Measurements from ENCODE around the gene NDST1. TPM values are rescaled to one million over a fixed set of nuclear protein-coding genes. Genes with fewer than 3 reads are reported as not detected.

The NDST1 gene
- total RNA-seq, 1 experiment from 2014 or later = 69.9 TPM

- DNase-seq (ENCODE audit: low spot score) (no peak), ATAC-seq (no peak)
- TF ChIP-seq, protein P1, sequence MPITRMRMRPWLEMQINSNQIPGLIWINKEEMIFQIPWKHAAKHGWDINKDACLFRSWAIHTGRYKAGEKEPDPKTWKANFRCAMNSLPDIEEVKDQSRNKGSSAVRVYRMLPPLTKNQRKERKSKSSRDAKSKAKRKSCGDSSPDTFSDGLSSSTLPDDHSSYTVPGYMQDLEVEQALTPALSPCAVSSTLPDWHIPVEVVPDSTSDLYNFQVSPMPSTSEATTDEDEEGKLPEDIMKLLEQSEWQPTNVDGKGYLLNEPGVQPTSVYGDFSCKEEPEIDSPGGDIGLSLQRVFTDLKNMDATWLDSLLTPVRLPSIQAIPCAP (CRISPR knock-in tag; IDR thresholded peaks at IDR 0.05) = no peak
- TF ChIP-seq JUN (CRISPR knock-in tag; IDR thresholded peaks at IDR 0.05) (no peak), ZNF423 (CRISPR knock-in tag; IDR thresholded peaks at IDR 0.05) (no peak), GRHL2 (CRISPR knock-in tag; IDR thresholded peaks at IDR 0.05; ENCODE audit: insufficient replicate concordance, severe bottlenecking) (no peak)
- TF ChIP-seq, protein P2, sequence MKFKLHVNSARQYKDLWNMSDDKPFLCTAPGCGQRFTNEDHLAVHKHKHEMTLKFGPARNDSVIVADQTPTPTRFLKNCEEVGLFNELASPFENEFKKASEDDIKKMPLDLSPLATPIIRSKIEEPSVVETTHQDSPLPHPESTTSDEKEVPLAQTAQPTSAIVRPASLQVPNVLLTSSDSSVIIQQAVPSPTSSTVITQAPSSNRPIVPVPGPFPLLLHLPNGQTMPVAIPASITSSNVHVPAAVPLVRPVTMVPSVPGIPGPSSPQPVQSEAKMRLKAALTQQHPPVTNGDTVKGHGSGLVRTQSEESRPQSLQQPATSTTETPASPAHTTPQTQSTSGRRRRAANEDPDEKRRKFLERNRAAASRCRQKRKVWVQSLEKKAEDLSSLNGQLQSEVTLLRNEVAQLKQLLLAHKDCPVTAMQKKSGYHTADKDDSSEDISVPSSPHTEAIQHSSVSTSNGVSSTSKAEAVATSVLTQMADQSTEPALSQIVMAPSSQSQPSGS (CRISPR knock-in tag; IDR thresholded peaks at IDR 0.05; ENCODE audit: borderline replicate concordance, low read depth) = no peak
- Mint-ChIP-seq H3K4me1 (no peaks in the 10 kb centered on the region), H3K27ac (no peak overlapping the region), H3K36me3 (peaks cover 44% of the 10 kb centered on the region), H3K27me3 (ENCODE audit: low read depth) (no peaks in the 10 kb centered on the region), H3K9me3 (no peaks in the 10 kb centered on the region), H3K4me3 (no peak overlapping the region)
- POLR2A ChIA-PET = no interaction called here
- CTCF ChIA-PET = interaction anchor here (1.7 kb wide), 1 partner anchor 10 kb away, joined by 5 read pairs; no protein-coding TSS in a partner anchor
Observed at GRCh38 chr5:150549735-150550134, 41.8 kb downstream of the NDST1 start.

DNA sequence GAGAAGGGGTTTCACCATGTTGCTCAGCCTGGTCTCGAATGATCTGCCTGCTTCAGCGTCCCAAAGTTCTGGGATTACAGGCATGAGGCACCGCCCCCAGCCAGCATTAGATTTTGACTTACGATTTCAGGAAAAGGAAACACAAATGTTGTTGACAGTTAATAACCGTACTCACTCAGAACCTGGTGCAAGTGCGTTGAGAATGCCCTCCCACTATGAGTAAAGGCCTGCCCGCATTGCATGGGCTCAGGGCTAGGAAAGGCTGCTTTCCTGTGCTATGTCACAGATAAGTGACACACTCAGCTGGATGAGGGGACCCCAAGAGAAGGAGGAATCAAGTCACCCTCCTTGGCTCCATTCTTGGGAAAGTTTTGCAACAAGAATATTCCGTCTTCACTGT, 42.4 kb downstream of the NDST1 start:
- POLR2A ChIA-PET = no interaction called here
- DNase-seq (ENCODE audit: low spot score) = no peak
- Mint-ChIP-seq H3K9me3 (no peaks in the 10 kb centered on the region), H3K27me3 (ENCODE audit: low read depth) (no peaks in the 10 kb centered on the region), H3K36me3 (peaks cover 41% of the 10 kb centered on the region), H3K4me1 (no peaks in the 10 kb centered on the region), H3K4me3 (no peak overlapping the region), H3K27ac (no peak overlapping the region)
- ATAC-seq = no peak
- CTCF ChIA-PET = interaction anchor here (1.7 kb wide), 1 partner anchor 10 kb away, joined by 5 read pairs; no protein-coding TSS in a partner anchor
- TF ChIP-seq, protein P3, sequence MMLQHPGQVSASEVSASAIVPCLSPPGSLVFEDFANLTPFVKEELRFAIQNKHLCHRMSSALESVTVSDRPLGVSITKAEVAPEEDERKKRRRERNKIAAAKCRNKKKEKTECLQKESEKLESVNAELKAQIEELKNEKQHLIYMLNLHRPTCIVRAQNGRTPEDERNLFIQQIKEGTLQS (CRISPR knock-in tag; conservative IDR thresholded peaks at IDR 0.05) = no peak
- TF ChIP-seq FOXK1 (CRISPR knock-in tag; IDR thresholded peaks at IDR 0.05) = no peak
- TF ChIP-seq MLX (CRISPR knock-in tag; IDR thresholded peaks at IDR 0.05) = no peak
- no peak for TF ChIP-seq KAT7 (CRISPR knock-in tag; IDR thresholded peaks at IDR 0.05; ENCODE audit: borderline replicate concordance)
- TF ChIP-seq ZNF416 (CRISPR knock-in tag; IDR thresholded peaks at IDR 0.05) = no peak
- no peak for TF ChIP-seq ARID4B (CRISPR knock-in tag; IDR thresholded peaks at IDR 0.05; ENCODE audit: borderline replicate concordance)
- TF ChIP-seq E2F4 (CRISPR knock-in tag; IDR thresholded peaks at IDR 0.05; ENCODE audit: borderline replicate concordance, low read depth) = no peak
- no peak for TF ChIP-seq HMGA2 (CRISPR knock-in tag; IDR thresholded peaks at IDR 0.05)
- no peak for TF ChIP-seq OVOL2 (CRISPR knock-in tag; IDR thresholded peaks at IDR 0.05; ENCODE audit: borderline replicate concordance)
- no peak for TF ChIP-seq ZNF396 (CRISPR knock-in tag; IDR thresholded peaks at IDR 0.05; ENCODE audit: borderline replicate concordance)
- TF ChIP-seq, protein P4, sequence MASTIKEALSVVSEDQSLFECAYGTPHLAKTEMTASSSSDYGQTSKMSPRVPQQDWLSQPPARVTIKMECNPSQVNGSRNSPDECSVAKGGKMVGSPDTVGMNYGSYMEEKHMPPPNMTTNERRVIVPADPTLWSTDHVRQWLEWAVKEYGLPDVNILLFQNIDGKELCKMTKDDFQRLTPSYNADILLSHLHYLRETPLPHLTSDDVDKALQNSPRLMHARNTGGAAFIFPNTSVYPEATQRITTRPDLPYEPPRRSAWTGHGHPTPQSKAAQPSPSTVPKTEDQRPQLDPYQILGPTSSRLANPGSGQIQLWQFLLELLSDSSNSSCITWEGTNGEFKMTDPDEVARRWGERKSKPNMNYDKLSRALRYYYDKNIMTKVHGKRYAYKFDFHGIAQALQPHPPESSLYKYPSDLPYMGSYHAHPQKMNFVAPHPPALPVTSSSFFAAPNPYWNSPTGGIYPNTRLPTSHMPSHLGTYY (CRISPR knock-in tag; IDR thresholded peaks at IDR 0.05) = no peak
- TF ChIP-seq, protein P5, sequence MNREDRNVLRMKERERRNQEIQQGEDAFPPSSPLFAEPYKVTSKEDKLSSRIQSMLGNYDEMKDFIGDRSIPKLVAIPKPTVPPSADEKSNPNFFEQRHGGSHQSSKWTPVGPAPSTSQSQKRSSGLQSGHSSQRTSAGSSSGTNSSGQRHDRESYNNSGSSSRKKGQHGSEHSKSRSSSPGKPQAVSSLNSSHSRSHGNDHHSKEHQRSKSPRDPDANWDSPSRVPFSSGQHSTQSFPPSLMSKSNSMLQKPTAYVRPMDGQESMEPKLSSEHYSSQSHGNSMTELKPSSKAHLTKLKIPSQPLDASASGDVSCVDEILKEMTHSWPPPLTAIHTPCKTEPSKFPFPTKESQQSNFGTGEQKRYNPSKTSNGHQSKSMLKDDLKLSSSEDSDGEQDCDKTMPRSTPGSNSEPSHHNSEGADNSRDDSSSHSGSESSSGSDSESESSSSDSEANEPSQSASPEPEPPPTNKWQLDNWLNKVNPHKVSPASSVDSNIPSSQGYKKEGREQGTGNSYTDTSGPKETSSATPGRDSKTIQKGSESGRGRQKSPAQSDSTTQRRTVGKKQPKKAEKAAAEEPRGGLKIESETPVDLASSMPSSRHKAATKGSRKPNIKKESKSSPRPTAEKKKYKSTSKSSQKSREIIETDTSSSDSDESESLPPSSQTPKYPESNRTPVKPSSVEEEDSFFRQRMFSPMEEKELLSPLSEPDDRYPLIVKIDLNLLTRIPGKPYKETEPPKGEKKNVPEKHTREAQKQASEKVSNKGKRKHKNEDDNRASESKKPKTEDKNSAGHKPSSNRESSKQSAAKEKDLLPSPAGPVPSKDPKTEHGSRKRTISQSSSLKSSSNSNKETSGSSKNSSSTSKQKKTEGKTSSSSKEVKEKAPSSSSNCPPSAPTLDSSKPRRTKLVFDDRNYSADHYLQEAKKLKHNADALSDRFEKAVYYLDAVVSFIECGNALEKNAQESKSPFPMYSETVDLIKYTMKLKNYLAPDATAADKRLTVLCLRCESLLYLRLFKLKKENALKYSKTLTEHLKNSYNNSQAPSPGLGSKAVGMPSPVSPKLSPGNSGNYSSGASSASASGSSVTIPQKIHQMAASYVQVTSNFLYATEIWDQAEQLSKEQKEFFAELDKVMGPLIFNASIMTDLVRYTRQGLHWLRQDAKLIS (CRISPR knock-in tag; IDR thresholded peaks at IDR 0.05; ENCODE audit: borderline replicate concordance) = no peak
- no peak for TF ChIP-seq TEAD4 (CRISPR knock-in tag; IDR thresholded peaks at IDR 0.05)
- TF ChIP-seq NFYB (CRISPR knock-in tag; conservative IDR thresholded peaks at IDR 0.05; ENCODE audit: low read depth) = no peak
- TF ChIP-seq NFATC4 (CRISPR knock-in tag; IDR thresholded peaks at IDR 0.05) = no peak
- no peak for TF ChIP-seq ZNF671 (CRISPR knock-in tag; IDR thresholded peaks at IDR 0.05)
